NCI-H345 (cell line): ENCODE results near the gene USP37.
"Not testable (repeated sequence)": the region's sequence is repeated elsewhere in the genome, so short reads cannot be mapped to it uniquely, and the experiment has no call there.

Source experiments
- DNase-seq: peaks from one replicate; lab custom pipeline; 2025; lab: John Stamatoyannopoulos, UW

USP37 gene

DNA sequence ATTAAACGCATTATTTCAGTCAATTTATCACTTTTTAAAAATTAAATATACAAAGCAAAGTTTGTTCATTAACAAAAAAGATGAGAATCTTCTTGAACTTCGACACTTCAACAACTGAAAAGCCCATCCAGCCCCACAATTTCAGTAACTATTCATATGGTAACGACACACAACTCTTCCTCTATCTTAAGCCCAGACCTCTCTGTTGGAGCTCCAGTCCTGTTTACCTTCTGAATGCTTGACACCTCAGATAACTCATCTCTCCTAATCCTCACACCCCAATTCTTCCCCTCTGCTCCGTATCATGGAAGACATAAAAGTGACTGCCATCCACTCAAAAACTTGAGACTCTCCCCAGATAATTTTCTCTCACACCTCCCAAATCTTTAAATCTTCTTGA, 12.6 kb downstream of the USP37 start:
- DNase-seq = no peak

DNA sequence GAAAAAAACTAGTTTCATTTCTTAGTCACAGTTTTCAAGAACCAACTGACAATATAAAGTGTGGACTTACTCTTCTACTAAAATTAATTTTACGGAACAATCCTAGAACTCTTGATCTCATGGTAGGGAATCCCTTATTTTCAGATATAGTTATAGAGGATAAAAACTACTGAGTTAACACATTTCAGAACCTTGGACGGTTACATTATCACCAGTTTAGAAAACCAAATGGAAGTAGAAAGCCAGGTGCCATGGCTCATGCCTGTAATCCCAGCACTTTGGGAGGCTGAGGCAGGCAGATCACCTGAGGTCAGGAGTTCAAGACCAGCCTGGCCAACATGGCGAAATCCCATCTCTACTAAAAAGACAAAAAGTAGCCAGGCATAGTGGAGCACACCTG, 13.9 kb downstream of the USP37 start:
- not testable (repeated sequence) for DNase-seq

DNA sequence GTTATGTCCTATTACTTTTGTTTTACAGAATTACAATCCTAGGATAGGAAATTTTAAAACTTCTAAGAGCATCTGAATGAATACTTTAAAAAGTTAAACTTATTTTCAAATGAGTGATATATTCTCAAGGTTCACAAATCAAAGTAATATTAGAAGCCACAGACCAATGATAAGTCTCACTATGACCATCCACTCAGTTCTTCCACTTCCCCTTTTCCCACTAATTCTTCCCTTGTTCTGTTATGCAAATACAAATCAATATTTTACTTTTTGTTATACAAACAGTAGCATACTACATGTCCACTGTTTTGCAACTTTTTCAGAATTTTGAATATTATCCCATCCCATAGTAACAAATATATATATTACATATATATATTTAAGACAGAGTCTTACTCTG, 20.2 kb downstream of the USP37 start:
- no peak for DNase-seq

DNA sequence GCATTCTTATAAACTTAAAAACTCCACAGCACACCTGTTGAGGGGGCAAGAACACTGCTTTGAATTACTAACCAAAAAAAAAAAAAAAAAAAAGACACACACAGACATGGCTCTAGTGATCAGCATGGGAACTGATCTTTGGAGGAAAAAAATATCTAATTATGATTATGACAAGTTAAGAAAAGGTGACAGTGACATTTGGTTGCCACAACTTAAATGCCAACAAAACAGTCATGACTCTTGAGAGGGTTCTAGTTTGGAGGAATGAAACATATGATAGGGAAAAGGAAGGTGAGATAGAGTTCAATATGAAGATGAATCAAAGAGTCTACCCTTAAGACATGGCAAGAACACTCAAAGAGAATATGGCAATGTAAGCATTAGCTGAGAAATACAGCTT, 20.6 kb downstream of the USP37 start:
- DNase-seq = no peak

DNA sequence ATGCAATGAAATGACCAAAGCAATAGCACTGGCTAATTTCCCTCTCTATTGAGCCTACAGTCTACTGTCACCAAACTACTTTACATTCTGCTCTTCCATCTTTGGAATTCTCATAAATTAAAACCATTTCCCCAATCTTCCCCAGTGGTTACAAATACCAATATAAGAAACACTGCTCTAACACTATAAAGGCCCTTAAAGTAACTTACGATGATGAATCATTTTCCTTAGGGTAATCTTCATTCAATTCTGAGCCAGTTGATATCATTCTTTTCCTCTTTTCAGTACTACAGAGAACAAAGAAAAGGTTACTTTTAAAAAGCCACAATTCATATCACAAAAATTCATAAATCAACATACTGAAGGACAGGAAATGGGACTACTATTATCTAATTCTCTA, 22.1 kb downstream of the USP37 start:
- no peak for DNase-seq

DNA sequence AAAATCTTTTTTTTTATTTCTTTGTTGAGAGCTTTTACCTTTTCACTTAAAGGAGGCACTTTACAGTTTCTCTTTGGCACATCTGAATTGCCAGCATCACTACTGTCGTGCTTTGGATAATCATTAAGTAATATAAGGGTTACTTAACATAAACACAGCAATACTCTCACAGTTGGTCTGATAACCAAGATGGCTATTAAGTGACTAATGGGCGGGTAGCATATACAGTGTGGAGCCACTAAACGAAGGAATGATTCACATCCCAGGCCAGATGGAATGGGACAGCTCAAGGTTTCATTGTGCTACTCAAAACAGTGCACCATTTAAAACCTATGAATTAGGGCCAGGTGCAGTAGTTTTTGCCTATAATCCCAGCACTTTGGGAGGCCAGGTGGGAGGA, 28.1 kb downstream of the USP37 start:
- DNase-seq = no peak

DNA sequence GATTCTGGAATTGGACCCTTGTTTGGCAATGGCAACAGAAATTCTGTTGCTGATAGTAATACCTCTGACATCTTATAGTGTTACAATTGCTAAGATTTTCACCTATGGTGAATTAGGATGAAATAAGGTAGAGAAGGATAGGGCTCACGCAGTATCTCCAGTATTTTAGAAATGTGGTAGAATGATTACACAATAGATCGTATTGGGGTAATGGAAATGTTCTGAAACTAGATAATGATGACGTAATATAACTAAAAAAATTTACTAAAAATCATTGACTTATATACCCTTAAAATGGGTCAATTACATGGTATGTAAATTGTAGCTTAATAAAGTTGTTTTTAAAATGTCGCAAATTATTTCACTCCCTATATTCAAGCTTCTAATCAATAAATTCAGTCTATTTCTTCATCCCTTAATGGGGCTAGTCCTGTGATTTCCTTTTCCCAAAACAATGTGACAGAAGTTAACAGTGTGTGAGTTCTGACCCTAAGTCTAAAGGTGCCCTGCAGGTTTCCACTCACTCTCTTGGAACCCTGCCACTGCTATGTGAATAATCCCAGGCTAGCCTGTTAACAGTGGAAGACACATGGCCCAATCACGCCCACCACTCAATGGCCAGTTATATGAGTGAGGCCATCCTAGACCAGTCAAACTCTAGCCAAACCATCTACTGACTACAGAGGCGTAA, 31.2 kb downstream of the USP37 start:
- DNase-seq = no peak

DNA sequence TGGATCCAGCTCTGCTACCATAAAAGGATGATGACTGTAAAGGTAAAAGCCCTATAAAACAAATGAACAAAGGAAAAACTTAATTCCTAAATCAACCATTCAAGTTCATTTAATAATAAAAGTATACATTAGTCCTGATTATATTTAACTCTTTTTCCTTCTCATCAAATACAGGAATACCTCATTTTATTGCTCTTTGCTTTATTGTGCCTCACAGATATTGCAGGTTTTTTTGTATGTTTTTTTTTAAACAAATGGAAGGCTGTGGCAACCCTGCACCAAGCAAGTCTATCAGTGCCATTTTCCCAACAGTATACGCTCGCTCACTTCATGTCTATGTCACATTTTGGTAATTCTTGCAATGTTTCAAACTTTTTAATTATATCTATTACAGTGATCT, 38.2 kb downstream of the USP37 start:
- no peak for DNase-seq

DNA sequence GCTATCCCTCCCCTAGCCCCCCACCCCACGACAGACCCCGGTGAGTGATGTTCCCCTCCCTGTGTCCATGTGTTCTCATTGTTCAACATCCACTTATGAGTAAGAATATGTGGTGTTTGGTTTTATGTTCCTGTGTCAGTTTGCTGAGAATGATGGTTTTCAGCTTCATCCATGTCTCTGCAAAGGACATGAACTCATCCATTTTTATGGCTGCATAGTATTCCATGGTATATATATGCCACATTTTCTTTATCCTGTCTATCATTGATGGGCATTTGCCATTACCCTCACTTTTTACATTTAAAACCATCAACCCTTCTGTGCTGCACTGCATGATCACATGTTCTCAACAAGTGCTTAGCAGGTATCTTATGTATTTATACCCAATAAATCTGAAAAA, 39.7 kb downstream of the USP37 start:
- DNase-seq = not testable (repeated sequence)

DNA sequence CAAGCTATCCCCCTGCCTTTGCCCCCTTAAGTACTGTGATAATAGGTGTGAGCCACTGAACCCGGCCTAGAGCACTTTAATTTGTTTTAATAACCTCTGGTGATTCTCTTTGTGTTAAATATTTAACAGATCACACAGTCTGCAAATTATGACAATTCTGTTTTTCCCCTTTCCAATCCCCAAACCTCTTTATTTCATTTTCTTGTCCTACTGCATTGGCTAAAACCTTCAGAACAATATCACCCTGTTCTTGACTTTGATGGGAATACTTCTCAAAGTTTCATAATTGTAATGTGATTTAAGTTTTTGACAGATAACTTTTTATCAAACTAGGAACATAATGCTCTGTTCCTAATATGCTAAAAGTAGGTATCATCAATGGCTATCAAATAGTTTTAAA, 44.5 kb downstream of the USP37 start:
- DNase-seq = no peak

DNA sequence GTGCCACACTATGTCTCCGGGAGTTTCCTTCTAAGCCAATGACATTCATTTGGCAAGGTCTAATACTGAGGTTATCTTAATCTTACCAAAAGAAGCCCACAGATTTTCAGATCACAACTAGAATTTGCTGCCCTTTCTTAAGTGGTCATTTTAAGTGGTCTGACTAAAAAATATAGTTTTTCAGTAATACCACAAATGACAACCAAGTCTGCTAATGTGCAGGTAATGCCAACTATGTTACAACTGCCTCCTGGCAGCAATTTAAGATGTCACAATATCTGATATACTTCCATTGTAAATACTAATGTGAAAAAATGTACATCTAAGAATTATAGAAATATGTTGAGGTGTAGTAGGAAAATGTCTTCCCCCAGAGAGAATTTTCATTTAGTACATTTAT, 49.3 kb downstream of the USP37 start:
- no peak for DNase-seq

DNA sequence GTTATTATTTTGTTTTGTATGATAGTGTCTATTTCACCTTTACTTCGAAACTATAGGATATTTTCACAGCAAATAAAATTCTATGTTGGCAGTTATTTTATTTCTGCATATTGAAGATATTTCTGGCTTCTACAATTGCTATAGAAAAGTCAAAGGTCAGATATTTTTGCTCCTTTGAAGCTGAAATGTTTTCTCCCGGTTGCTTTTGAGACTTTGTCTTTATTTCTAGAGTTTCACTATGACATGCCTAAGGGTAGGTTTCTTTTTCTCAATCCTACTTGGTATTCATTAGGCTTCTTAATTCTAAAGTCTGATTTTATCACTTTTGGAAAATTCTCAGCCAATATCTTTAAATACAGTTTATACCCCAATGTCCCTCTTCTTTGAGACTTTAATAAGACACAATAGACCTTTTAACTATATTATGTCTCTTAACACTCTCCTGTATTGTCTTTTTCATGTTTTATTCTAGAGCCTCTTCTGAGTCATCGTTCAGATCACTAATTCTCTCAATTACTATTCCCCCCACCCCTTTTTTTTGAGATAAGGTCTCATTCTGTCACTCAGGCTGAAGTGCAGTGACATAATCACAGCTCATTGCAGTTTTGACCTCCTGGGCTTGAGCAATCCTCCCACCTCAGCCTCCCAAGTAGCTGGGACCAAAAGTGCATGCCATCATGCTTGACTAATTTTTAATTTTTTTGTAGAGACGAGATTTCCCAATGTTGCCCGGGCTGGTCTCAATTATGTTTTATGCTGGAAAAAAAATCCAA, 50.5 kb downstream of the USP37 start:
- no peak for DNase-seq

DNA sequence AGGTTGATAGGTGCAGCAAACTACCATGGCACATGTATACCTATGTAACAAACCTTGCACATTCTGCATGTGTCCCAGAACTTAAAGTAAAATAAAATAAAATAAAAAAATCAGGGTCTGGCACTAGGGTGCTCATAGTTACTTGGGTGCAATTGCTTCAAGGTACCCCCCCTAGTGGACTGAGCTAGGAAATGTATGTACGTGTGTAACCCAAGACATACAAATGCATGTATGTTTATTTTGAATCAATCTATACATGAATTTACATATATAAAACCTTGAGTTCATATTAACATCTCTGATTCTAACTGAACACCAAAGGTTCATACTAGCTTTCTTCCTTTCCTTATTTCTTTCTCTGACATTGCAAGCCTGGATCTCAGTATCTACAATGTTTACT, 51.5 kb downstream of the USP37 start:
- no peak for DNase-seq

DNA sequence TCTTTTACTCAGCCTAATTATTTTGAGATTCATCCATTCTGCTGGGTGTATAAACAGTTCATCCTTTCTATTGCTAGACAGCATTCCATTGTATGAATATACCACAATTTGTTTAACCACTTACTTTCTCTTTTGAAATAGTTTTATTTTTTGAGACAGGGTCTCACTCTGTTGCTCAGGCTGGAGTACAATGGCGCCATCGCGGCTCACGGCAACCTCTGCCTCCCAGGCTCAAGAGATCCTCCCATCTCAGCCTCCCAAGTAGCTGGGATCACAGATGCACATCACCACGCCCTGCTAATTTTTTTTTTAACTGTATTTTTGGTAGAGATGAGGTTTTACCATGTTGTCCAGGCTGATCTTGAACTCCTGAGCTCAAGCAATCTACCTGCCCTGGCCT, 54.5 kb downstream of the USP37 start:
- no peak for DNase-seq

DNA sequence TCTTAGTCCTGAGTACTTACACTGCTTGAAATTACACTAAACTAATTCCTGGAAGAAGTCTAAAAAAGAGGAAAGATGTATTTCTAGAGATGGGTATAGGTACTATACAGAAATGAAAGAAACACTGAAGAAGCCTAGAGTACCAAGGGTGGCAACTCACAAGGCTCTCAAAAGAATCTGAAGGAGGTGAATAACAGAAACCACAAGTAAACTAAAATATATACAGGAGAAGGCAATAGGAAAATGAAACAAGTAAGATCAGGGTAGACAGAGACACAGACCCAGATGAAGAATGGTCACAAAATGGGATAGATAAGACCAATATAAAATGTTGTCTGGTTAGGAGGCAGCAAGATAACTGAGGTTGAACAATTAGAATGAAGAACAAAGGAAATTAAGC, 59.9 kb downstream of the USP37 start:
- no peak for DNase-seq

DNA sequence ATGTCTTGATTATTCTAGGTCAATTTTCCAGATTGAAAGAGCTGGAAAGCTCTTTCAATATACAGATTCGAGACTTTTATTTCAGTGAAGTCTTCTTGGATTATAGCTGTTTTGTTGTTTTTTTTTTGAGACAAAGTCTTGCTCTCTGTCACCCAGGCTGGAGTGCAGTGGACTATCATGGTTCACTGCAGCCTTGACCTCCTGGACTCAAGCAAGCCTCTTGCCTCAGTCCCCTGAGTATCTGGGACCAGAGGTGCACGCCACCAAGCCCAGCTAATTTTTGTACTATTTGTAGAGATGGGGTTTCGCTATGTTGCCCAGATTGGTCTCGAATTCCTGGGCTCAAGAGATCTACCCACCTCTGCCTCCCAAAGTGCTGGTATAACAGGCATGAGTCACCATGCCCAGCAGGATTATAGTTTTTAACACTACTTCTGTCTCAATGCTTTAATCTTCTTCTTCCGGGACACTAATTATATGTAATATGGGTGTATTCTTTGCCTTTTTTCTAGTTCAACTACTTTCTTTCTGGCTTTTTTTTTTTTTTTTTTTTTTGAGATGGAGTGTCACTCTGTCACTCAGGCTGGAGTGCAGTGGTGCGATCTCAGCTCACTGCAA, 62.3 kb downstream of the USP37 start:
- no peak for DNase-seq

DNA sequence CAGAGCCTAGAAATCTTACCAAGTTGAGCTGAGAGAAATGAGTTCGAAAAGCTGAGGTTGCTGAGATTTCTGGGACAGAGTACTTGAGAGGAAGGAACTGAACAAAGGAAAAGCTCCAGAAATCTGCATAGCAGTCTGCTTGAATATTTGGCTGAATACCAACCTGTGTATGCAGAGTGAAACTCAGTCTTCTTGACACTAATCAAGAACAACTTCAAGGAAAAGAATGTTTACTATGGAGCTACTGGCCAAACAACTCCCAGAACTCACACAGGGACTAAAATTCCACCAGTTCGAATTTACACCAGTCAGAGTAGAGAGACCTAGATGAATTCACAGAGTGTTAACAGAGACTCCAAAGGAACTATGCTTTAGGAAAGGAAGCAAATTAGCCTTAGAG, 66.5 kb downstream of the USP37 start:
- no peak for DNase-seq

DNA sequence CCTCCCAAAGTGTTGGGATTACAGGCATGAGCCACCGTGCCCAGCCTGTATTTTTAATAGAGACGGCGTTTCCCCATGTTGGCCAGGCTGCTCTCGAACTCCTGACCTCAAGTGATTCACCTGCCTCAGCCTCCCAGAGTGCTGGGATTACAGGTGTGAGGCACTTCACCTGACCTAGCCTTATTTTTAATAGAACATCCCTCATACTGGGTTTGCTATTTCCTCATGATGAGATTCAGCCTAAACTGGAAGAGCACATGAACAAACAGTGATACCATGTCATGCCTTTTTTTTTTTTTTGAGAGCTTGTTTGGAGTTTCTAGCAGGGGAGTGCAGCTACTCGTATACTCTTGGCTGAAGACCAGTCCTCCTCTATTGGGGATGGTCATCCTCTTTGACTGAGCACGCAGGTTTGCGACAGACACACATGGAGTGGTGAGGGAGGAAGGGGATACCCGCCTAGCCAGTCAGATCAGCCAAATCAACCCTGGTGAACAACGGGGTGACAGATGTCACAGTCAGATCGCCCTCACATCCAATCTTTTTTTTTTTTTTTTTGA, 67.6 kb downstream of the USP37 start:
- no peak for DNase-seq

DNA sequence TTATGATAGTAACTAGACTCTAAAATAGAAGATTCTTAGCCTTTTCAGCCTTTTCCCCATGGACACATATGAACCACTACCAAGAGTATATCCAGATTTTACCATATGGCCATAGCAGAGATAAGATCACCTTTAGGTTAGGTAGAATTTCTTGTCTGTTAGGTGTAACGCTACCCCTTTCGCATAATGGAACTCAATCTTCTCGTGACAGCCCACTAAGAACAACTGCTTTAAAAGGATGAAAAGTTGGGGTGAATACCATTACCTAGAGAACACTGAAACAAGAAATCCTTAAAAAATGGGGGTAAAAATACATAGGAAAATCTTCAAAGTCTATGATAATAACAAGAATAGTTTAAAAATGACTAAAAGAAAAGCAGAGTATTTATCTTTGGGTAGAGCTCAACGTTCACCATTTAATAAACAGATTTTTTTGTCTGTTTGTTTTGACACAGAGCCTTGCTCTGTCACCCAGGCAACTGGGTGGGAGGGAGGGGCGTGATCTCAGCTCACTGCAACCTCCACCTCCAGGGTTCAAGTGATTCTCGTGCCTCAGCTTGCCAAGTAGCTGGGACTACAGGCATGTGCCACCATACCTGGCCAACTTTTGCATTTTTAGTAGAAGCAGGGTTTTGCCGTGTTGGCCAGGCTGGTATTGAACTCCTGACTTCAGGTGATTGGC, 82.0 kb downstream of the USP37 start:
- DNase-seq = no peak

DNA sequence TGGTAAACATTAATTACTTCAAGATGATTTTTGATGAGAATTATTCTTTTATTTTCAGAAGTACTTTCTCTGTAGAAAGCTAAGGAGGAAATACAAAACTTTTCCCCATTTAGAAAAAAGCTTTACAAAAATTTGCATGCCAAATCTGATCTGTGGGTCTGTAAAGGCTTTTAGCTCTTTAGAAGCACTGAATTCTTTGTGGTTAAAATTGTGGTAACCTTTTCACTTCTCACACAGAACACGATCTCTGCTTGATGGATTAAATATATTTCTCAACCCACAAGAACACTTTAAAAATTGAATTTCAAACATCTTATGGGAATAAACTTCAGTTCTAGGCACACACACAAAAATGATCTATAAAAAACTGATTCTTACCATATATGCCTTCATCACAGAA, 85.5 kb downstream of the USP37 start:
- no peak for DNase-seq

DNA sequence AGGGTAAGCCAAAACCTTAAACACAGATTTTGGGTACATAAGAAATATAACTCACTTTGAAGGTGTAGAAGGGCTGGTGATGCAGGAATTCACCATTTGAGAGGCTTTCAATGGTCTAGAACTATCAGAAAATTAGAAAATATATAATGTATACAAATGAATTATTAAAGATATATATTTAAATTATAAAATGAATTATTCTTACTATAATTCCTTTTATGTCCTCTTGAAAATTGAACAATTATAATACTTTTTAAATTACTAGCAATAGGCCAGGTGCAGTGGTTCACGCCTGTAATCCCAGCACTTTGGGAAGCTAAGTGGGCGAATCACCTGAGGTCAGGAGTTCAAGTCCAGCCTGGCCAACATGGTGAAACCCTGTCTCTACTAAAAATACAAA, 88.6 kb downstream of the USP37 start:
- DNase-seq = no peak

DNA sequence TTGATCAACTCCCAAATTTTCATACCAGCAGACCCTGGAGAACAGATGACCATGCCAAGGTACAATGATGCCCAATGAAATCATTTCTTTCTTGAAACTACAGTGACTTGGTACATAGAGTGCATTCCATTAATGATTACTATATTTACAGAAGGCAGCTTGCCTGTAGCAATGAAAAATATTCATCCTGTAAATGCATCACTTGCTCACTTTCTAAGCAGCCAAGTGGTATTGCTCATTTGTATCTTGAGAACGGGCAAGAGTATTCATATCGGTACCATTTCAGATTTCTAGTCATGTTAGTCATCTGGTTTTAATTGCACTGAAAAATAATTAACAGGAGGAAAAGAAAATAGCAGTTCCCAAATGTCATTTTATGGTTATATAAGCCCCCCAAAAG, 89.6 kb downstream of the USP37 start:
- no peak for DNase-seq

DNA sequence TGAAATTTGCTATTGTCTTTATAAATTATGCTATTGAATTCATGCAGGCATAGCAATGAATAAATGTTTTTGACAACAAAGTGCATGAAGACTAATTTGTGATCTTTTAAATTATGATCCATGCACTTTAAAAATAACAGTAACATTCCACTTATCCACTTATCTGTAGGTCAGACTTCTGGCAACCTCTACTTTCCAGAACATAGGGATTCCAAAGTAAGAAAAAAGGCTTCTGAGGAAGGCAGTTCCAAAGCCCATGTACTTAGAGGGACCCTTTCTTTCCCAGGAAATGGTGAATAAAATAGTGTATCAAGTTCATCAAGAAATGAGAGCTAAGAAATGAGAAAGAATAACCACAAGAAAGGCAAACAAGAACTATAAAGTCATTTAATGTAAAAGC, 90.9 kb downstream of the USP37 start:
- no peak for DNase-seq
